Measurements from ENCODE around the gene SELENON. TPM values are rescaled to one million over a fixed set of nuclear protein-coding genes. Genes with fewer than 3 reads are reported as not detected.
"Not testable (repeated sequence)": the region's sequence is repeated elsewhere in the genome, so short reads cannot be mapped to it uniquely, and the experiment has no call there.

SELENON gene
- polyA plus RNA-seq, 3 donors: 81.3 to 87.4 (median 85.3) TPM

- DNase-seq: no peak
Measured at GRCh38 chr1:25821112-25821476, 21.1 kb downstream of the SELENON start.

- DNase-seq: no peak
Measured at GRCh38 chr1:25821630-25822091, 21.7 kb downstream of the SELENON start.

- no peak for DNase-seq
Measured at GRCh38 chr1:25825605-25826004, 25.6 kb downstream of the SELENON start.

DNA sequence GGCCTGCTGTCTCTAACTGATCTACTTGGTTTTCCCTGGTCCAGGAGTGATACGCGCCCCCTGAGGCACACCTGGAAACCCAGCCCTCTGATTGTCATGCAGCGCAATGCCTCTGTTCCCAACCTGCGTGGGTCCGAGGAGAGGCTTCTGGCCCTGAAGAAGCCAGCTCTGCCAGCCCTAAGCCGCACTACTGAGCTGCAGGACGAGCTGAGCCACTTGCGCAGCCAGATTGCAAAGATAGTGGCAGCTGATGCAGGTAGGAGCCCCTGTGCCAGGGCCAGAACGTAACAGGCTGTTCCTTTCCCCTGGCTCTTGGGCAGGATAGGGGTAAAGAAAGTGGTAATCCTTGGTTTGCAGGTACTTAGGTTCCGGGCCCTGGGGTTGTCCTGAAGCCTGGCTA is 26.6 kb downstream of the SELENON start:
- DNase-seq: no peak

DNA sequence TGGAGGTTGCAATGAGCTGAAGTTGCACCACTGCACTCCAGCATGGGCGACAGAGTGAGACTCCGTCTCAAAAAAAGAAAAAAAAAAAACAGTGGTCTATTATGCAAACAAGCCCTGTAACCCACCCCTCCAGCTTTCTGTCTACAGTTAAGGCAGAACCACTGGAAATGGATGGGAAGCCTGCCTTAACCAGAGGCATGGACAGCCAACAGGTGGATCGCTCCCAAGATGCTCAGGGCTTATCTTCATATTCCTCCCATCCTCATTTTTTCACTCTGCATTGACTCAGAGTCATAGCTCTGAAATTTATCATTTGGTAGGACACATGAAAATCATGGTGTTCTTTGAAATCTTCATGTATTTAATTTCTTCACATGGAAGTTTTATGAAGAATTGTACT is 28.5 kb downstream of the SELENON start:
- no peak for DNase-seq

- no peak for DNase-seq
Measured at GRCh38 chr1:25829046-25829445, 29.1 kb downstream of the SELENON start.

GRCh38 chr1:25831569-25832196 is 31.7 kb downstream of the SELENON start:
- no peak for DNase-seq

DNA sequence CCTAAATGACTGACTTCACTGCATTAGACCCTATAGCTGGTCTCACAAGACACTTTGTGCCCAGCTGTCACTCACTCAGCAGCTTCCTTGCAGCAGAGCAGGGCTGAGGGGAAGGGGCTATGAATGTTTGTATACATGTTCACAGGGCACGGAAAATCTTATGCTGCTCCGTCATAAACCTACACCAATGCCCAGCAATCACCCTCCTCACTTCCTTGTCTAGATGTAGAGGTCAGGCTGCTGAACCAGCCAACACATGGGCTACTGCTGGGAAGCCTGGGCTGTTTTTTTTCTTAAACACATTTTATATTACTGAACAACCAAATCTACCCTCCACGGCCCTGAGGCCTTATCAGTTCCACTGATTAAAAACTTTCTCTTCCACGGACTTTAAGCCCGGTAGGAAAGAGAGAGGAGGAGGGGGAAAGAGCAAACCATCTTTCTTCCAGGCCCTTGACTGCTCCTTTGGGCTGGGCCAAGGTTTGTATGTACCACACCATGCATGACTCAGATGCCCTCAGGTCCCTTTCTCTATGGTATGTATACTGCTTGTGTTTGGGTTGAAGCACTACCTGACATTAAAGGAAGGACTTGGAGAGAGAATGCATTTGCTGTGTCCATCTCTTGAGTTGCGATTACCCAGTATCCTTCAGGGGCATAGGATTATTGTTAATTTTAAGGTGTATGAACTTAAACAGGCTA is 32.5 kb downstream of the SELENON start:
- DNase-seq: no peak

DNA sequence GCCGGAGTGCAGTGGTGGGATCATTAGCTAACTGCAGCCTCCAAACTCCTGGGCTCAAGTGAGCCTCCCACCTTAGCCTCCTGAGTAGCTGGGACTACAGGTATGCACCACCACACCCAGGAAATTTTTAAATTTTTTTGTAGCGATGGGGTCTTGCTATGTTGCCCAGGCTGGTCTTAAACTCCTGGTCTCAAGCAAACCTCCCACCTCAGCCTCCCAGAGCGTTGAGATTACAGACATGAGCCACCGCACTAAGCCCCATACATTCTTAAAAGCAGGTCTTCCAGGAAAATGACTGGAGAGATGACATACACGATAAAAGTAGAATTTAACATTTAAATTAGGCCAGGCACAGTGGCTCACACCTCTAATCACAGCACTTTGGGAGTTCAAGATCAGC is 33.2 kb downstream of the SELENON start:
- DNase-seq: no peak

DNA sequence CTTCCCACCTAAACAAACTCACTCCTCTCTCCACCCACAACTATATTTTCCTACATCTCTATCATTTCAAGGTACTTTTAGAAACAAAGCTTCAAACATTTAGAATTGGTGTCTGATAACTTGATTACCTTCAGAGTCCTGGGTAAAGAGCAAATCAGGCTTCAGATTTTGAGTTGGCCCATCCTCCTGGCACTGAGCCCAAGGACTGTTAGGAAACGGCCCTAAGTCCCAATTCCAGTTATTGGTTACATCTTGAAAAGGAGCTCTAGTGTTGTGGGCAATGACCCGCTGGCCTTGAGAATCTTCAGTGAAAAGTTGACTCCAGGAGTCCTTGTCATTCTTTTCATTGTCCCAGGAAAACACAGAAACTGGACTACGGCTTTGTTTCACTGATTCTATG is 34.9 kb downstream of the SELENON start:
- DNase-seq: no peak

- DNase-seq: no peak
Measured at GRCh38 chr1:25836695-25837094, 36.7 kb downstream of the SELENON start.

DNA sequence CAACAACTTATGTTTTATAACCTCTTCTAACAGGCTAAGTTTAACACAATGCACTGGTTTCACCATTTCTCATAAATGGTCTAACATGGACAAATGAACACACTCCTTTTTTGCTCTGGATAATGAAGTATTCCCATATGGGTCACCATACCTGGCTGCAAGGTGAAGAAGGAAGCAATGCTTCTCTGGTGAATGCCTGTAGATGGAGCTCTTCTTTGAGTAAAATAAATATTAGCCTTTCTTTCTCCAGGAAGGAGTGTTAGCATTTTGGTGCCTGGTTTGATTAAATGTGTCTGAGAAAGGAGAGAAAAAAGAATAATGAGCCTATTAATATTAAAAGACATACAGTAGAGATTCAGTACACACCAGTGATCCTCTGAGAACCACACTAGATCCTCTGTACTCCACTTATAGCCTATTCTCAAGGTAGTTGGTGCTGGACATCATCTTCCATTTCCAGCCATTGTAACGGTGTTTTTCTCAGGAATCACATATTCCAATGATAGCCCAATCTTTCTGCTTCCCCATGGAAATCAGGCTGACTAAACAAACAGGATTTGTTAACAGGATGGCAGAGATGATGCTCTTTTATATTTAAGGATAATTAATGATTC is 37.4 kb downstream of the SELENON start:
- no peak for DNase-seq

- not testable (repeated sequence) for DNase-seq
Measured at GRCh38 chr1:25839808-25840207, 39.8 kb downstream of the SELENON start.

DNA sequence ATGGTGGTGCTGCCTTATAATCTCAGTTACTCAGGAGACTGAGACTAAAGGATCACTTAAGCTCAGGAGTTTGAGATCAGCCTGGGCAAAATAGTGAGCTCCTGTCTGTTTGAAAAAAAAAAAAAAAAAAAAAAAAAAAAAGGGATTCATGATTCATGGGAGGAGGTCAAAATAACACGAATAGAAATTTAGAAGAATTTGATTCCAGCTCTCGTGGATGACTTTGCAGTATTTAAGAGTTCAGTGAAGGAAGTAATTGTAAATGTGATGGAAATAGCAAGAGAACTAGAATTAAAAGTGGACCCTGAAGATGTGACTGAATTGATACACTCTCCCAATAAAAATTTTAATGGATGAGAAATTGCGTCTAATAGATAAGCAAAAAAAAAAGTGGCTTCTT is 43.5 kb downstream of the SELENON start:
- no peak for DNase-seq

DNA sequence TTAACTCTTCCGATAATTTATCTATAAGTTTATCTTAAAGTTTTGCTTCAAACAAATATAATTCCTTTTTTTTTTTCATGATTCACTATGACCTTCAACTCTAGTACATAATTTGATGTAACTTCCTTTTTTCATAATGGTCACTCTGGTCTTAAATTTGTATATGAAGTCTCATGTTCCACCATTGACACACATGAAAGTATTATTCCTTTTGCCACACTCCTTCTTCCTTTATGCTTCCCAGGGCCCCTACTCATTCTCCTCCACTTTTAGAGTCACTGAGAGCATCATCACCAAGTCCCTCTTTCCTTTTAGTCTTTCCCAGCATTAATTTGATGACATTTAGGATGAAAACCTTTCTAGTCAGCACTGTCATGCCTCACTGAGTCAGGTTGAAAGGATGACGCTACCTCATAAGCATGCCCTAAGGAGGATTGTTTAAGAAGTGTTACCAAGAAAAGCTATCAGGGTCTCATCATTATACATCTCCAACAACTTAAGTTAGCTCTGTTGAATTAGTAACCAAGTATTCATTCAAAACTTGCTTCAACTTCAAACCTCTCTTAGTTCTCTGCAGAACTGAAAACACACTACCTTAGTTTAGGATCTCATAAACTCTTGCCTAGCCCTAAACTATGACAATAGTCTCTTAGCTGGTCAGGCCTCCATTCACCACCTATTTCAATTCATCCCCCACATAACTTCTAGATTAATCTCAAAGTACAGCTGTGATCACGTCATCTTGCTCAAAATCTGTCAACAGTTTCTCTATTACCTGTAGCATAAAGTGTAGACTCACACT is 44.7 kb downstream of the SELENON start:
- DNase-seq: no peak

- no peak for DNase-seq
Measured at GRCh38 chr1:25845664-25846063, 45.7 kb downstream of the SELENON start.

DNA sequence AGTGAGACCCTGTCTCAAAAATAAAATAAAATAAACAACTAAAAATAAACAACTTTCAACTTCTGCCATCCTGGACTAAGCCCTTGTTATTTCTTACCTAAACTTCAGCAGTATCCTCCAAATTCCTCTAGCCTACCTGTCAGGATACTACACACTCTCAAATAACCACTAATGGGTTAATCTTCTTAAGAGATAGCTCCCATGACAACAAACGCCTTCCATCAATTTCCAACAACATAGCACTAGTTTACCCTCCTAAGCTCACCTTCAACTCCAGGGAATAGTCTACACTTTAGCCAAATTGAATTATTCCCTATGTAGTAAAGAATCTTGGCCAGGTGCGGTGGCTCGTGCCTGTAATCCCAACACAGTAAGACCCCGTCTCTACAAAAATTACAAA is 47.9 kb downstream of the SELENON start:
- DNase-seq: no peak

GRCh38 chr1:25848531-25848930 is 48.5 kb downstream of the SELENON start:
- no peak for DNase-seq

DNA sequence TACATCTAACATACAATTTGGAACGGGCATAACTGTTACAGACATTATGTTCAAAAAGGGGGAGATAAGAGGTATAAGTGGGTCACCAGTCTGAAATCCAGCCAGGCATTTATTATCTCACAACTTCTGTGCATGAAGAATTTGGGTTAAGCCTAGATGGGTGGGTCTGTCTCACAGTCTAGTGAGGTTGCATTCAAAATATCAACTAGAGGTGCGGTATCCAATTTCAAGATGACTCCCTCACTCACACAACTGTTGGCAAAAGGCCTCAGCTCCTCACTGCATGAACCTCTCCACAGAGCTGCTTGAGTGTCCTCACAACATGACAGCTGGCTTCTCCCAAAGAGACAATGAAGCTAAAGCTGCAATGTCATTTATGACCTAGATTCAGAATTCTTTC is 54.6 kb downstream of the SELENON start:
- no peak for DNase-seq

- DNase-seq: no peak
Measured at GRCh38 chr1:25856856-25857255, 56.9 kb downstream of the SELENON start.

GRCh38 chr1:25858494-25858893 is 58.5 kb downstream of the SELENON start:
- DNase-seq: no peak
